Vagina (tissue), 2 donors: Measurements from ENCODE around the gene TUBB. TPM values are rescaled to one million over a fixed set of nuclear protein-coding genes. Genes with fewer than 3 reads are reported as not detected.

Source experiments
- DNase-seq, 2 donors: peaks; one replicate each; pipeline ENCODE4 v3.0.0-alpha.2; 2017; ENCODE audit errors: extremely low spot score in 2 of 2
- H3K27ac ChIP-seq: fragments of 200-600 bp; sonication (generic); one replicate; pipeline ENCODE4 v1.5.1; 2019
- H3K27me3 ChIP-seq: fragments of 200-600 bp; sonication (generic); one replicate; pipeline ENCODE4 v1.5.1; 2019
- H3K36me3 ChIP-seq, 2 donors: fragments of 200-600 bp; sonication (generic); one replicate each; pipeline ENCODE4 v1.5.1; 2017 to 2019
- H3K4me1 ChIP-seq: fragments of 200-600 bp; sonication (generic); one replicate; pipeline ENCODE4 v1.5.1; 2019
- H3K4me3 ChIP-seq, 2 donors: fragments of 200-600 bp; sonication (generic); 1 replicate in 1 of 2; 2 replicates in 1 of 2; pipeline ENCODE4 v1.5.1; 2016 to 2019
- H3K9me3 ChIP-seq: fragments of 200-600 bp; sonication (generic); one replicate; pipeline ENCODE4 v1.5.1; 2019
- CTCF ChIP-seq, 3 experiments: fragments of 450-650 bp in 2 of 3; fragments of 200-600 bp in 1 of 3; sonication (generic) in 1 of 3; IDR thresholded peaks; one replicate each; pipeline ENCODE4 v1.5.1; 2017 to 2019; ENCODE audit warnings: antibody characterized with exemption in 3 of 3, mild to moderate bottlenecking in 2 of 3, moderate library complexity in 2 of 3
- POLR2A ChIP-seq, 2 donors: fragments of 450-650 bp; IDR thresholded peaks; one replicate each; pipeline ENCODE4 v1.6.1; 2017; ENCODE audit warnings: antibody characterized with exemption in 2 of 2, mild to moderate bottlenecking in 2 of 2, moderate library complexity in 2 of 2
- POLR2AphosphoS5 ChIP-seq, 2 donors: sonication (generic); formaldehyde crosslinking; IDR thresholded peaks; one replicate each; pipeline ENCODE4 v1.9.0; 2017; ENCODE audit warnings: antibody characterized with exemption in 2 of 2, mild to moderate bottlenecking in 2 of 2, low read depth in 1 of 2; ENCODE audit not compliant: insufficient read depth in 1 of 2
- intact Hi-C: fragments of 100-400 bp; cut with DNase I; formaldehyde crosslinking; loops from one replicate; pipeline ENCODE4 v1.15.1; 2023
- total RNA-seq: library from RNA; depleted of rRNA; stranded (reverse); fragments of >200 nt; gene quantifications from one replicate; pipeline ENCODE4 v1.2.3, GENCODE V29; 2016

Gene TUBB
- total RNA-seq, 1 donor from 2014 or later, result 293 TPM

GRCh38 chr6:30686009-30686907, 33.9 kb upstream of the TUBB start, which contains the start of gene PPP1R18:
Gene PPP1R18 (minus strand): TSS chr6:30686645. CDS start chr6:30686018, 627 bp downstream.
- H3K4me1 ChIP-seq, result peaks cover 78% of the 10 kb centered on the region
- no peaks in the 10 kb centered on the region for H3K36me3 ChIP-seq
- no peaks in the 10 kb centered on the region for H3K9me3 ChIP-seq
- intact Hi-C loops, result loop anchor here (2.0 to 10.0 kb wide), 3 partner anchors 35 to 199 kb away; partner anchors contain the start of genes DDR1, MRPS18B, PPP1R10 and TUBB
- H3K4me3 ChIP-seq, result peak within 1 kb of the TSS; percentile 93 to 97
- peak in 1 of 2 donors; percentile 51 for TF ChIP-seq POLR2A (IDR thresholded peaks at IDR 0.05)
- TF ChIP-seq POLR2AphosphoS5 (IDR thresholded peaks at IDR 0.05; ENCODE audit: insufficient read depth in 1 of 2, low read depth in 1 of 2), result peak in 1 of 2 donors; percentile 71
- no peak for TF ChIP-seq CTCF (IDR thresholded peaks at IDR 0.05)
- no peaks in the 10 kb centered on the region for H3K27me3 ChIP-seq
- DNase-seq, result no peak
- peak within 1 kb of the TSS; percentile 92 for H3K27ac ChIP-seq

GRCh38 chr6:30686908-30687658, 33.1 kb upstream of the TUBB start:
- H3K4me3 ChIP-seq, result peak overlapping the region; percentile 93 to 97
- H3K4me1 ChIP-seq, result peaks cover 70% of the 10 kb centered on the region
- no peaks in the 10 kb centered on the region for H3K36me3 ChIP-seq
- peak in 1 of 2 donors; percentile 99 for DNase-seq
- TF ChIP-seq POLR2A (IDR thresholded peaks at IDR 0.05) (peak in 1 of 2 donors; percentile 43), POLR2AphosphoS5 (IDR thresholded peaks at IDR 0.05; ENCODE audit: insufficient read depth in 1 of 2, low read depth in 1 of 2) (peak; percentile 96 to 98), CTCF (IDR thresholded peaks at IDR 0.05) (no peak)
- no peaks in the 10 kb centered on the region for H3K27me3 ChIP-seq
- H3K27ac ChIP-seq, result peak overlapping the region; percentile 92
- H3K9me3 ChIP-seq, result no peaks in the 10 kb centered on the region
- intact Hi-C loops, result loop anchor here (2.0 to 10.0 kb wide), 3 partner anchors 34 to 198 kb away; partner anchors contain the start of genes DDR1, MRPS18B, PPP1R10 and TUBB

- Histone ChIP-seq H3K4me1 (peaks cover 62% of the 10 kb centered on the region), H3K27me3 (no peaks in the 10 kb centered on the region), H3K36me3 (no peaks in the 10 kb centered on the region), H3K4me3 (peak overlapping the region; percentile 93 to 97), H3K27ac (peak overlapping the region; percentile 92), H3K9me3 (no peaks in the 10 kb centered on the region)
- intact Hi-C loops, result loop anchor here (2.0 to 10.0 kb wide), 3 partner anchors 33 to 197 kb away; partner anchors contain the start of genes DDR1, MRPS18B, PPP1R10 and TUBB
- DNase-seq, result no peak
- TF ChIP-seq CTCF (IDR thresholded peaks at IDR 0.05), result peak in 1 of 3 experiments; percentile 20
- no peak for TF ChIP-seq POLR2A (IDR thresholded peaks at IDR 0.05)
- TF ChIP-seq POLR2AphosphoS5 (IDR thresholded peaks at IDR 0.05; ENCODE audit: insufficient read depth in 1 of 2, low read depth in 1 of 2), result peak in 1 of 2 donors; percentile 2
Measured at GRCh38 chr6:30687659-30688431, 32.3 kb upstream of the TUBB start.

- peak overlapping the region in 1 of 2 donors; percentile 93 for H3K4me3 ChIP-seq
- intact Hi-C loops, result loop anchor here (10.0 kb wide), 2 partner anchors 74 to 196 kb away; partner anchors contain the start of genes DDR1, MRPS18B and PPP1R10
- peak overlapping the region; percentile 92 for H3K27ac ChIP-seq
- no peak for DNase-seq
- TF ChIP-seq POLR2A (IDR thresholded peaks at IDR 0.05) (no peak), POLR2AphosphoS5 (IDR thresholded peaks at IDR 0.05; ENCODE audit: insufficient read depth in 1 of 2, low read depth in 1 of 2) (no peak), CTCF (IDR thresholded peaks at IDR 0.05) (no peak)
- peaks cover 55% of the 10 kb centered on the region for H3K4me1 ChIP-seq
- no peaks in the 10 kb centered on the region for H3K9me3 ChIP-seq
- H3K36me3 ChIP-seq, result no peaks in the 10 kb centered on the region
- no peaks in the 10 kb centered on the region for H3K27me3 ChIP-seq
Measured at GRCh38 chr6:30688569-30688968, 31.6 kb upstream of the TUBB start.
